HepG2 (cell line): ENCODE data around the gene CNTNAP1. TPM values are rescaled to one million over a fixed set of nuclear protein-coding genes. Genes with fewer than 3 reads are reported as not detected.
A peak's percentile ranks its signal among the peaks of the same experiment; 100 is the strongest.

Experiments
- CENPT ChIP-seq: sonication (generic); formaldehyde crosslinking; IDR thresholded peaks from 2 replicates; pipeline ENCODE4 v1.8.0; 2022; ENCODE audit warnings: low read depth, mild to moderate bottlenecking, moderate library complexity, missing genetic modification reagents
- CHCHD3 ChIP-seq: sonication (generic); formaldehyde crosslinking; IDR thresholded peaks from 2 replicates; pipeline ENCODE4 v1.8.0; 2022; ENCODE audit warnings: mild to moderate bottlenecking, missing genetic modification reagents, moderate library complexity
- ELF1 ChIP-seq: sonication (generic); formaldehyde crosslinking; IDR thresholded peaks from 2 replicates; pipeline ENCODE4 v1.4.0; 2020; ENCODE audit warnings: missing genetic modification reagents
- HOXA7 ChIP-seq: sonication (generic); formaldehyde crosslinking; IDR thresholded peaks from 2 replicates; pipeline ENCODE4 v1.8.1; 2022; ENCODE audit warnings: mild to moderate bottlenecking, missing genetic modification reagents, moderate library complexity
- MED13 ChIP-seq: sonication (generic); formaldehyde crosslinking; IDR thresholded peaks from 2 replicates; pipeline ENCODE4 v1.5.0; 2020; ENCODE audit warnings: missing genetic modification reagents
- MTF2 ChIP-seq: sonication (generic); formaldehyde crosslinking; IDR thresholded peaks from 2 replicates; pipeline ENCODE4 v1.5.0; 2020; ENCODE audit warnings: missing genetic modification reagents, borderline replicate concordance
- MXI1 ChIP-seq: IDR thresholded peaks from 3 replicates; pipeline ENCODE4 v1.6.1; 2012; ENCODE audit warnings: low read depth, low read length, inconsistent platforms, borderline replicate concordance
- PCBP2 ChIP-seq: fragments of 200-400 bp; formaldehyde crosslinking; optimal IDR thresholded peaks from 2 replicates; pipeline ENCODE3; 2018; ENCODE audit warnings: low read length, low read depth; ENCODE audit not compliant: poor library complexity, severe bottlenecking
- PHF21A ChIP-seq: sonication (generic); formaldehyde crosslinking; IDR thresholded peaks from 2 replicates; pipeline ENCODE4 v1.5.0; 2020; ENCODE audit warnings: mild to moderate bottlenecking, missing genetic modification reagents
- POLR2G ChIP-seq: fragments of 200-400 bp; formaldehyde crosslinking; IDR thresholded peaks from 2 replicates; pipeline ENCODE4 v1.6.1; 2018; ENCODE audit warnings: mild to moderate bottlenecking, low read depth, low read length, moderate library complexity
- SALL1 ChIP-seq: sonication (generic); formaldehyde crosslinking; IDR thresholded peaks from 2 replicates; pipeline ENCODE4 v1.8.0; 2022; ENCODE audit warnings: mild to moderate bottlenecking, missing genetic modification reagents
- TAF1 ChIP-seq: sonication (generic); formaldehyde crosslinking; IDR thresholded peaks from 2 replicates; pipeline ENCODE4 v1.4.0; 2020; ENCODE audit warnings: missing genetic modification reagents
- TMF1 ChIP-seq: sonication (generic); formaldehyde crosslinking; IDR thresholded peaks from 2 replicates; pipeline ENCODE4 v1.8.1; 2022; ENCODE audit warnings: low read depth, missing genetic modification reagents
- U2AF2 ChIP-seq: fragments of 200-400 bp; formaldehyde crosslinking; IDR thresholded peaks from 2 replicates; pipeline ENCODE4 v1.6.1; 2017; ENCODE audit warnings: low read depth, mild to moderate bottlenecking, low read length
- ZBTB20 ChIP-seq: sonication (generic); formaldehyde crosslinking; IDR thresholded peaks from 2 replicates; pipeline ENCODE4 v1.8.1; 2023; ENCODE audit warnings: missing genetic modification reagents, low read depth, mild to moderate bottlenecking, borderline replicate concordance
- ZBTB21 ChIP-seq: sonication (generic); formaldehyde crosslinking; IDR thresholded peaks from 2 replicates; pipeline ENCODE4 v1.4.0; 2020; ENCODE audit warnings: missing genetic modification reagents
- ZEB1 ChIP-seq: IDR thresholded peaks from 2 replicates; pipeline ENCODE4 v1.6.1; 2012; ENCODE audit warnings: mild to moderate bottlenecking, low read depth, inconsistent platforms; ENCODE audit not compliant: insufficient replicate concordance
- ZNF101 ChIP-seq: sonication (generic); formaldehyde crosslinking; IDR thresholded peaks from 2 replicates; pipeline ENCODE4 v1.4.0; 2020; ENCODE audit warnings: mild to moderate bottlenecking, low read depth, missing genetic modification reagents, borderline replicate concordance
- ZNF138 ChIP-seq: sonication (generic); formaldehyde crosslinking; IDR thresholded peaks from 2 replicates; pipeline ENCODE4 v1.5.0; 2020; ENCODE audit warnings: mild to moderate bottlenecking, low read depth, missing genetic modification reagents
- ZNF570 ChIP-seq: sonication (generic); formaldehyde crosslinking; IDR thresholded peaks from 2 replicates; pipeline ENCODE4 v1.4.0; 2020; ENCODE audit warnings: mild to moderate bottlenecking, missing genetic modification reagents, borderline replicate concordance
- ZNF709 ChIP-seq: sonication (generic); formaldehyde crosslinking; IDR thresholded peaks from 2 replicates; pipeline ENCODE4 v1.5.0; 2020; ENCODE audit warnings: mild to moderate bottlenecking, missing genetic modification reagents
- ZNF773 ChIP-seq: sonication (generic); formaldehyde crosslinking; IDR thresholded peaks from 2 replicates; pipeline ENCODE4 v1.4.0; 2020; ENCODE audit warnings: missing genetic modification reagents, borderline replicate concordance
- ZSCAN21 ChIP-seq: sonication (generic); formaldehyde crosslinking; IDR thresholded peaks from 2 replicates; pipeline ENCODE4 v1.8.0; 2022; ENCODE audit warnings: mild to moderate bottlenecking, missing genetic modification reagents, moderate library complexity, borderline replicate concordance
- ZSCAN25 ChIP-seq: sonication (generic); formaldehyde crosslinking; IDR thresholded peaks from 2 replicates; pipeline ENCODE4 v1.8.0; 2022; ENCODE audit warnings: mild to moderate bottlenecking, missing genetic modification reagents
- ZSCAN29 ChIP-seq: sonication (generic); formaldehyde crosslinking; conservative IDR thresholded peaks from 2 replicates; pipeline ENCODE4 v1.4.0; 2020; ENCODE audit warnings: mild to moderate bottlenecking, missing genetic modification reagents
- ZSCAN31 ChIP-seq: sonication (generic); formaldehyde crosslinking; IDR thresholded peaks from 2 replicates; pipeline ENCODE4 v1.5.0; 2020; ENCODE audit warnings: low read depth, mild to moderate bottlenecking, missing genetic modification reagents
- polyA plus RNA-seq, 8 experiments: library from polyadenylated mRNA; depleted of rRNA in 3 of 8; stranded (reverse) in 7 of 8; unstranded in 1 of 8; fragments of >200 nt; fragmentation: Illumina TruSeq in 4 of 8; extraction: Trizol in 4 of 8; gene quantifications; 2 replicates each; pipeline versions ENCODE4 v1.2.1 to v1.2.3, GENCODE V29; 2011 to 2016; ENCODE audit warnings: low read depth in 4 of 8, missing spikeins in 1 of 8, mixed read lengths in 1 of 8; ENCODE audit not compliant: insufficient read depth in 1 of 8
- total RNA-seq, 5 experiments: library from RNA; depleted of rRNA; stranded (reverse); fragments of >200 nt; fragmentation: Illumina TruSeq; extraction: Trizol; gene quantifications; 2 replicates each; pipeline ENCODE4 v1.2.3, GENCODE V29; 2016; ENCODE audit warnings: low read depth in 1 of 5
- TF ChIP-seq, protein P1 (sequence below): sonication (generic); formaldehyde crosslinking; IDR thresholded peaks from 2 replicates; pipeline ENCODE4 v1.8.0; 2022; ENCODE audit warnings: missing genetic modification reagents, low read depth, mild to moderate bottlenecking, borderline replicate concordance
- TF ChIP-seq, protein P2 (sequence below): IDR thresholded peaks from 2 replicates; pipeline ENCODE4 v1.6.1; 2016; ENCODE audit warnings: control low read depth
- TF ChIP-seq, protein P3 (sequence below): sonication (generic); formaldehyde crosslinking; IDR thresholded peaks from 2 replicates; pipeline ENCODE4 v1.4.0; 2020; ENCODE audit warnings: missing genetic modification reagents, borderline replicate concordance

Gene CNTNAP1
- total and polyA plus RNA-seq, 2 of the 13 experiments (the other 11 are each of a cell fraction or from before 2014, with no cell fraction given) = 4.5 to 7.7 TPM

DNA sequence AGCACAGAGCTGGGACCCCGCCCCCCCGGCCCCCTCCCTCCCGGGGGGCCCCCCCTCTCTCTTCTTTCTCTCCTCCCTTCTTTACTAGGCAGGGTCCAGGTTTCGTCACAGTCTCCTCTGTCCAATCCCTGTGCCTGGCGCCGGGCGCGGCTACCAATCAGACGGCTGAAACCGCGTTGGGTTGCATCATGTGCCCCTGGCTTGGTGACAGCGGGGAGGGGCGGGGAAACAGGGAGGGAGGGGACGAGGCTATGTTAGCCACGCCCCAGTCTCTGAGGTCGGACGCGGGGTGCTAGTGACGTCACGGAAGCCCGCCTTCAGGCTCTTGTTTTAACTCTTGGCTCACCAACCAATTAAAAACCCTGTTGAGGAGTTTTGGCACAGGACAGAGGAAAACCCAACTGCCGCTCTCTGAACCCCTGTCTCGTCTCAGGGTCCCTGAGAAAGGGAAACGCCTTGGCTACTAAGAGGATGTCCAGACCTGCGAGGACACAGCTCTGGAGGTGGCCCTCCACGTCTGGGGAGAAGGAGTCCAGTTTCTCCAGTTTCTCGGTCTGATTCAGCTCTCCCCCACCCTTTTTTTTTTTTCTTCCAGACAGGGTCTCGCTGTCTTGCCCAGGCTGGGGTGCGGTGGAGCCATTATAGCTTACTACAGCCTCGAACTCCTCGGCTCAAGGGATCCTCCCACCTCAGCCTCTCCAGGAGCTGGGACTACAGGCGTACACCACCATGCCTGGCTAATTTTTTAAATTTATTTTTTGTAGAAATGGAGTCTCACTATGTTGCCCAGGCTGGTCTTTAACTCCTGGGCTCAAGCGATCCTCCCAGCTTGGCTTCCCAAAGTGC is 5.1 kb upstream of the CNTNAP1 start (continued):
- no peak for TF ChIP-seq ZNF773
- TF ChIP-seq, protein P1, sequence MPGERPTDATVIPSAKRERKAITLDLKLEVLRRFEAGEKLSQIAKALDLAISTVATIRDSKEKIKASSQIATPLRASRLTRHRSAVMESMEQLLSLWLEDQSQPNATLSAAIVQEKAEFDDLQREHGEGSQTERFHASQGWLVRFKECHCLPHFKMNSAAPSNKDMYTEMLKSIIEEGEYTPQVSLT = no peak
- no peak for TF ChIP-seq POLR2G
- TF ChIP-seq TMF1 (CRISPR knock-in tag) = no peak
- TF ChIP-seq ZSCAN31 (CRISPR knock-in tag) = no peak
- TF ChIP-seq MED13 = no peak
- TF ChIP-seq PHF21A (CRISPR knock-in tag) = 0 out of 2 replicates have a peak, but pooled peaks have one; percentile 22
- TF ChIP-seq, protein P2, sequence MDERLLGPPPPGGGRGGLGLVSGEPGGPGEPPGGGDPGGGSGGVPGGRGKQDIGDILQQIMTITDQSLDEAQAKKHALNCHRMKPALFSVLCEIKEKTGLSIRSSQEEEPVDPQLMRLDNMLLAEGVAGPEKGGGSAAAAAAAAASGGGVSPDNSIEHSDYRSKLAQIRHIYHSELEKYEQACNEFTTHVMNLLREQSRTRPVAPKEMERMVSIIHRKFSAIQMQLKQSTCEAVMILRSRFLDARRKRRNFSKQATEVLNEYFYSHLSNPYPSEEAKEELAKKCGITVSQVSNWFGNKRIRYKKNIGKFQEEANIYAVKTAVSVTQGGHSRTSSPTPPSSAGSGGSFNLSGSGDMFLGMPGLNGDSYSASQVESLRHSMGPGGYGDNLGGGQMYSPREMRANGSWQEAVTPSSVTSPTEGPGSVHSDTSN (CRISPR knock-in tag) = 0 out of 2 replicates have a peak, but pooled peaks have one; percentile 20
- no peak for TF ChIP-seq U2AF2
- TF ChIP-seq CHCHD3 = no peak; the same call in 1 of the 2 replicates
- TF ChIP-seq SALL1 (CRISPR knock-in tag) = peak; percentile 48; the same call in 1 of the 2 replicates
- TF ChIP-seq, protein P3, sequence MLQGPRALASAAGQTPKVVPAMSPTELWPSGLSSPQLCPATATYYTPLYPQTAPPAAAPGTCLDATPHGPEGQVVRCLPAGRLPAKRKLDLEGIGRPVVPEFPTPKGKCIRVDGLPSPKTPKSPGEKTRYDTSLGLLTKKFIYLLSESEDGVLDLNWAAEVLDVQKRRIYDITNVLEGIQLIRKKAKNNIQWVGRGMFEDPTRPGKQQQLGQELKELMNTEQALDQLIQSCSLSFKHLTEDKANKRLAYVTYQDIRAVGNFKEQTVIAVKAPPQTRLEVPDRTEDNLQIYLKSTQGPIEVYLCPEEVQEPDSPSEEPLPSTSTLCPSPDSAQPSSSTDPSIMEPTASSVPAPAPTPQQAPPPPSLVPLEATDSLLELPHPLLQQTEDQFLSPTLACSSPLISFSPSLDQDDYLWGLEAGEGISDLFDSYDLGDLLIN = no peak
- TF ChIP-seq ELF1 (CRISPR knock-in tag) = peak; percentile 10; the same call in 1 of the 2 replicates
- TF ChIP-seq ZNF570 (CRISPR knock-in tag) = no peak
- TF ChIP-seq ZSCAN29 (CRISPR knock-in tag) = no peak; the same call in 1 of the 2 replicates
- no peak for TF ChIP-seq ZEB1
- TF ChIP-seq TAF1 = no peak
- no peak for TF ChIP-seq MTF2 (CRISPR knock-in tag)
- no peak for TF ChIP-seq CENPT
- TF ChIP-seq ZBTB20 (CRISPR knock-in tag) = 0 out of 2 replicates have a peak, but pooled peaks have one; percentile 15
- no peak for TF ChIP-seq ZSCAN21 (CRISPR knock-in tag)
- peak; percentile 87 for TF ChIP-seq ZBTB21 (CRISPR knock-in tag)
- no peak for TF ChIP-seq PCBP2
- 0 out of 2 replicates have a peak, but pooled peaks have one; percentile 11 for TF ChIP-seq ZNF709 (CRISPR knock-in tag)
- peak; percentile 69; the same call in 1 of the 3 replicates for TF ChIP-seq MXI1
- TF ChIP-seq ZNF138 (CRISPR knock-in tag) = no peak
- TF ChIP-seq ZNF101 = no peak
- no peak for TF ChIP-seq ZSCAN25 (CRISPR knock-in tag)
- TF ChIP-seq HOXA7 (CRISPR knock-in tag) = no peak
